ENCODE data around the gene UBA1.
A peak's percentile ranks its signal among the peaks of the same experiment; 100 is the strongest.

The UBA1 gene

GRCh38 chrX:47212381-47213293 lies 19.0 kb downstream of the UBA1 start:
- DNase-seq (ENCODE audit: low spot score) = no peak

DNA sequence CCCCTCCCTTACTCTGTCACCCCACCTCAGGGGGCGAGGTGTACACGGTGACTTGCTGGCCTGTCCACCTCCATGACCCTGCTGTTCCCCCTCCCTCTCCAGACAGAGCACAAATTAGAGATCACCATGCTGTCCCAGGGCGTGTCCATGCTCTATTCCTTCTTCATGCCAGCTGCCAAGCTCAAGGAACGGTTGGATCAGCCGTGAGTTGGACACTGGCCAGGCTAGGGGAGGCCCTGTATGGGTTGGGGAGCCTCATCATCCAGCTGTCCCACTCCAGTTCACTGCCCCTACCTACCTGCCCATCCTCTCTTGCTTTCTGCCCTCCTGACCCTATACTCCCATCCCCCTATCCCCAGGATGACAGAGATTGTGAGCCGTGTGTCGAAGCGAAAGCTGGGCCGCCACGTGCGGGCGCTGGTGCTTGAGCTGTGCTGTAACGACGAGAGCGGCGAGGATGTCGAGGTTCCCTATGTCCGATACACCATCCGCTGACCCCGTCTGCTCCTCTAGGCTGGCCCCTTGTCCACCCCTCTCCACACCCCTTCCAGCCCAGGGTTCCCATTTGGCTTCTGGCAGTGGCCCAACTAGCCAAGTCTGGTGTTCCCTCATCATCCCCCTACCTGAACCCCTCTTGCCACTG lies 20.9 kb downstream of the UBA1 start:
- no peak for DNase-seq (ENCODE audit: low spot score)

GRCh38 chrX:47215291-47215900 lies 21.8 kb downstream of the UBA1 start:
- DNase-seq (ENCODE audit: low spot score) = no peak

DNA sequence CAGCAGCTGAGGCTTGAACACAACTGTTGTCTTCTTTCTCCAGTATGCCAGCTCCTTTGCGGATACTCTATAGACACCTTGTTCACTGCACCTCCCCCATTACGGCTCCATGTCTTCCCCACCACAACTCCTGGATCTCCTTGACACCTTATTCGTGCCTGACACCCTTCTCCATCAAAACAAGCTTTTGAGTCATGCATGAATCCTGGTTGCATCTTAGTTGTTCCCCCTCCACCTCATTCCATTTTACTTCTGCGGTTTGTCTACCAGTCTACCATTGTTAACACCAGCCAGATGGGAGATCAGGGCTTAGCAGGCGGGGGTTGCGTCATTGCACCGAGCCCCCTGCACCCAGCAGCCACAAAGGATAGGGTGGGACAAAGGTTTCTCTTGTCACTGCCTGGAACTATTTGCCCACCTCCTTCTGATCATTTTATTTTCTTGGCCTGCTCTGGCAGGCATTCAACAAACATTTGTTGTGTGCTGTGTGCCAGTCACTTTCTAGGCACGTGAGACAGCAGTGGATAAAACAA lies 22.8 kb downstream of the UBA1 start:
- no peak for DNase-seq (ENCODE audit: low spot score)

- DNase-seq (ENCODE audit: low spot score) = peak; percentile 11
Measured at GRCh38 chrX:47217121-47217851, 23.7 kb downstream of the UBA1 start.

GRCh38 chrX:47217852-47218279 lies 24.2 kb downstream of the UBA1 start:
- peak; percentile 97 for DNase-seq (ENCODE audit: low spot score)

- peak; percentile 79 for DNase-seq (ENCODE audit: low spot score)
Measured at GRCh38 chrX:47218280-47218919, 24.8 kb downstream of the UBA1 start, which contains the start of gene CDK16. Gene CDK16, plus strand, starts transcription at chrX:47218681. Its CDS starts 4,877 bp downstream, at chrX:47223558.

- peak; percentile 7 for DNase-seq (ENCODE audit: low spot score)
Measured at GRCh38 chrX:47218920-47219815, 25.5 kb downstream of the UBA1 start.

DNA sequence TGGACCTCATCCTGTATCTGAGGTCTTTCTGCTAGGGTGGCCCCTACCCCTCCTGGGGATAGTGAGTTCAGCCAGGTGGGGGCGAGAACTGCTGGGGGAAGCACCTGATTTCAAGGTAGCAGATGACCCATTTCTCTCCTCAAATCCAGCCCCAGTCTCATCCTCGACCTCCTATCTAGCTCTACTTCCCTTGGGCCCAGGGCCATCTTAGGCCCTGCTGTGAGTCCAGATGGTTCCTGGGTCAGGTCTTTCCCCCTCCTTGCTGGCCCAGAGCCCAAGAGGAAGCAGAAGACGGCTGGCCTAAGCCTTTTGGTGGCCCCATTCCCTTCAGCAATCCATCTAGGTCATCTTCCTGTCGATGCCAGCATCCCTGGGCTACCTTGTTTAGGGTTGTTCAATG lies 28.1 kb downstream of the UBA1 start:
- DNase-seq (ENCODE audit: low spot score) = no peak

- DNase-seq (ENCODE audit: low spot score) = no peak
Measured at GRCh38 chrX:47222751-47223350, 29.2 kb downstream of the UBA1 start.

DNA sequence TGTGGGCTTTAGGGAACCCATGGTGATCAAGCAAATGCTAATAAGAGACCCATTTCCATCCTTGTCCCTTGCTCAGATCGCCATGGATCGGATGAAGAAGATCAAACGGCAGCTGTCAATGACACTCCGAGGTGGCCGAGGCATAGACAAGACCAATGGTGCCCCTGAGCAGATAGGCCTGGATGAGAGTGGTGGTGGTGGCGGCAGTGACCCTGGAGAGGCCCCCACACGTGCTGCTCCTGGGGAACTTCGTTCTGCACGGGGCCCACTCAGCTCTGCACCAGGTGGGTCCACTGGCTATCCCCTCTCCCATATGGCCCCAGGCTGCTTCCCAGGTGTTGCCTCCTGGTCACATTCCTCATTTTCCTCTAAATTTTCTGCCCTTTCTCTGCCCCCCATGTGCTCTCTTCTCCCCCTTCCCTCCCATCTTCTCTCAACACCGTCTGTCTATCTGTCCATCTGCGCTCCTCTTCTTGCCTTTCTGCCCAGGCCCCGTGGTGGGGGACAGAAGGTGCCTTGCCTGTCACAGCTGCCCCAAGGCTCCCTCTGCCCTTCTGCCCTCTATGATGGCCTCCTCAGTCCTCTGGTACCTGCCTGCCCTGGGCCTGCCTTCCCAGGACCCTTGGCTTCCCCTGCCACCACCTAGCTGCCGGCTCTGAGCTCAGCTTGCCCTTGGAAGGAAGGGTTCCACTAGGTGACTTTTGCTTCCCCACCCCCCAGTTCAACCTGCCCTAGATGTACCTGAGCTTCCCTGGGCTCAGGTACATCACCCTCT lies 30.0 kb downstream of the UBA1 start:
- DNase-seq (ENCODE audit: low spot score) = no peak

GRCh38 chrX:47224266-47224895 lies 30.8 kb downstream of the UBA1 start:
- DNase-seq (ENCODE audit: low spot score) = no peak

DNA sequence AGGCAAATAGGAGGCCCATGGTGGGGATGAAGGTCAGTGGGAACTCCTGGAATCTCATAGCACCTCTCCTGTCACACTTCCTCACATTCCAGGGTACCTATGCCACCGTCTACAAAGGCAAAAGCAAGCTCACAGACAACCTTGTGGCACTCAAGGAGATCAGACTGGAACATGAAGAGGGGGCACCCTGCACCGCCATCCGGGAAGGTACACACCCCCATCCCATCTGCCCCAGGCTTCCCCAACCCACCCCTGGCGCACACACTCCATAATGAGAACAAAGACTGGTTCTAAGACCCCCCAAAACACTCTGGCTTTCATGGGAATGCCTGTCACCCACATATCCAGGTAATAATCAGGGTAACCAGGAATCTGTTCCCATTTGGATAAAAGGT lies 31.3 kb downstream of the UBA1 start:
- DNase-seq (ENCODE audit: low spot score) = no peak

- no peak for DNase-seq (ENCODE audit: low spot score)
Measured at GRCh38 chrX:47226071-47226470, 32.4 kb downstream of the UBA1 start.

- no peak for DNase-seq (ENCODE audit: low spot score)
Measured at GRCh38 chrX:47226531-47227333, 33.1 kb downstream of the UBA1 start.

DNA sequence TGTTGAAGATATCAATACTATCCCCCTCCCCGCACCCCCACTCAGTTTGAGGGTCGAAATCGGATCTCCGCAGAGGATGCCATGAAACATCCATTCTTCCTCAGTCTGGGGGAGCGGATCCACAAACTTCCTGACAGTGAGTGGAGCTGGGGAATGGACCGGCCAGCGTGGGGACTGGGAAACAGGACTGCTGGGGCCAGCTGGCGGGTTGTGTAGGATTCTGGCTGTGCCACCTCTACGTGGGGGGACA lies 33.6 kb downstream of the UBA1 start:
- DNase-seq (ENCODE audit: low spot score) = no peak

GRCh38 chrX:47228550-47229270 lies 35.1 kb downstream of the UBA1 start:
- DNase-seq (ENCODE audit: low spot score) = no peak
